GM18499 (cell line): Measurements from ENCODE around the gene SLC34A1.
A peak's percentile ranks its signal among the peaks of the same experiment; 100 is the strongest.
"Not testable (repeated sequence)": the region's sequence is repeated elsewhere in the genome, so short reads cannot be mapped to it uniquely, and the experiment has no call there.

Source experiments
- ATAC-seq: cut with Tn5 transposase; IDR thresholded peaks from one replicate; pipeline ENCODE4 v1.9.1; 2021; ENCODE audit warnings: moderate number of reproducible peaks; ENCODE audit not compliant: insufficient read depth, unreplicated experiment

The SLC34A1 gene

DNA sequence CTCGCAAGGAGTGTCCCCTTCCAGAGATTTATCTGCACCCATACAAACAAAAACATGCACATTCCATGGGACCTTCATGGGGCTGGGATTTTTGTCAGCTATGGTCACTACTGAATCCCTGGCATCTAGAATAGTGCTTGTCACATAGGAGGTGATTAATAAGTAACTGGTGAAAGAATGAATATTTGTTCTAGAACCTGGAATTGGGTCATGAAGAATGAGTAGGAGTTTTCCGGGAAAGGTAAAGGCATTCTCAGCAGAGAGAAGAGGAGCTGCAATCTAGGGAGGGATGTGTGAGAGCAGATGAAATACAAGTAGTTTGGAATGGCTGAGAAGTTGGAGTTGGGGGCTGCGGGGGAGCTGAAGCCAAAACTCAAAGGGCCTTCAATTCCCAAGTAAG, 30.0 kb upstream of the SLC34A1 start:
- ATAC-seq = no peak

DNA sequence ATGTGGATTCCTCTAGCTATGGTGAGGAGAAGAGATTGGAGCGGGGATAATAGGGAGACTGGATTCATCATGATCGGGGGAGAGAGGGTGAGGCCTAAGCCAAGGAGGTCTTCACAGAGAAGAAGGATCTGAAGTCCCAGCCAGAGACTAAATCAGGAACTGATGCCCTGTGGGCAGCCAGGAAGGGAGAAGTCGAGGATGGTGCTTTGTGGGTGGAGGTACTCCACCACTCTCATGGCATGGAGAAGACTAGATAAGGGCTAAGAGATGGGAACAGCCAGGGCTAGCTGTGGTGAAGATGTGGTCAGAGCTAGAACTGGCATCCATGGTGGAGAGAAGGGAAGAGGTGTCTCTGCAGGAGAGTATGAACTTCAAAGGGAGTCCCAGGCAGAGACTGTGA, 29.5 kb upstream of the SLC34A1 start:
- no peak for ATAC-seq

GRCh38 chr5:177355162-177355867, 28.9 kb upstream of the SLC34A1 start:
- ATAC-seq = no peak

GRCh38 chr5:177355868-177356168, 28.4 kb upstream of the SLC34A1 start:
- no peak for ATAC-seq

DNA sequence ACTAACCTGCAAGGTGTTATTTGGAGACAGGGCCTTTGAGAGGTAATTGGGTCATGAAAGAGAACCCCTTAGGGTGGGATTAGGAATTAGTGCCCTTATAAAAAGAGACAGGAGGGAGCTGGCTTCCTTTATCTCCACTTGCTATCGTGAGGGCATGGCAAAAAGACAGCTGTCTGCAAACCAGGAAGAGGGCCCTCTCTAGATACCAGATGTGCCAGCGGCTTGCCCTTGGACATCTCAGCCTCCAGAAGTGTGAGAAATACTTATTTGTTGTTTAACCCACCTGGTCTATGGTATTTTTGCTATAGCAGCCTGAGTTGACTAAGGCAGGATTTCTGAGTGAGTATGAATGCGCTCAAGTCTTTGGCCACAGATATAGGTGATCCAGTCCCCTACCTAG, 27.5 kb upstream of the SLC34A1 start:
- no peak for ATAC-seq

DNA sequence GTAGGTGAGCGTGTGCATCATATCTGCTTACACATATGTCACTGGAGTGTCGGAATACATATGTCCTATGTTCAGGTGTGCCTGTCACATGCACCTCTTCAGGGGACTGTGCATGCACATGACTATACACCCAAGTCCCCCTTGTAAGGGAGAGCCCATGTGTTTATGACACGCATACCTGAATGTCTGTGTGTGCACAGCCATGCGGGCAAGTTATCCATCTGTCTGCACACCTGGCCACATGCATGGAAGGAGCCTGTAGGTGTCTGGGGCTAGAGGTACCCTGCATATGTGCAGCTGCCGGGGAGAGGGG, 27.1 kb upstream of the SLC34A1 start:
- no peak for ATAC-seq

DNA sequence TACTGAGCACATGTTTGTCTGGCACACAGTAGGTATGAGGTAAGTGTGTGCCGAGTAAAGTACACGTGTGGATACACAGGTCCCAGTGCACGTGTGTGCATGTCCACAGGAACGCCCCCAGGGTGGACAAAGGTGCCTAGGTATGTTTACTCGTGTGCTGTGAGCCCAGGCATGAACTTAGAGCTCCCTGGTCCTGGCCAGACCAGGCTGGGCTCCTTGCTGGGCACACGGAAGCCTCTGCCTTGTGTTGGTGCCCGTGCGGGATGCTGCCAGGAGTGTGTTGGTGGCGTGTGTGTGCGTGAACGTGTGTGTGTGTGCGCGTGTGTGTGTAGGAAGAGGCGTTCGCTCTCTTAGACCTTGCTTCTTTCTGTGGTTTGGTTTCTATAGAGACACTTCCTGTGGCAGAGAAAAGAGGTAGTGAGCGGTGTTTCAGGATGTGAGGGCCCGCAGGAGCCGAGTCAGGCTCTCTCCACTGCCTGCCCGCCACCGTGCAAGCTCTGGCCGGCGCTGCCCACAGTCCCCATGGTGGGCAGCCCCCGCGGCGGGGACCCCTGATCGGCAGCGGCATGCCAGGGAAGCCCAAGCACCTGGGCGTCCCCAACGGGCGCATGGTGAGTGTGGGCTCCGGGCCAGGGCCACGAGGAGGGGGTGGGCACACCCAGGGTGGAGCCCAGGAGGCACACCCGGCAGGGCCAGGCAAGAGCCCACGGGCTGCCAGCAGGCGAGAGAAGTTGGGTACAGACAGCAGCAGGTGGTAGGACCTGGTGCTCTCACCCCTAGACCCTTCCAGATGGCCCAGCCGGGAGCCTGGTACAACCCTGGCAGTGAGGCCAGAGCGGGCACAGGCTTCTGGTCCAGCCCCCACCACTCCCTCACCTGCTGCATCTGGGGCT, 26.5 kb upstream of the SLC34A1 start, which contains the start of gene RGS14:
Gene RGS14, plus strand, starts transcription at position 466 of the 893 bp plus-strand sequence. Its CDS starts 101 bp downstream, at position 567.
- ATAC-seq = peak; percentile 72

DNA sequence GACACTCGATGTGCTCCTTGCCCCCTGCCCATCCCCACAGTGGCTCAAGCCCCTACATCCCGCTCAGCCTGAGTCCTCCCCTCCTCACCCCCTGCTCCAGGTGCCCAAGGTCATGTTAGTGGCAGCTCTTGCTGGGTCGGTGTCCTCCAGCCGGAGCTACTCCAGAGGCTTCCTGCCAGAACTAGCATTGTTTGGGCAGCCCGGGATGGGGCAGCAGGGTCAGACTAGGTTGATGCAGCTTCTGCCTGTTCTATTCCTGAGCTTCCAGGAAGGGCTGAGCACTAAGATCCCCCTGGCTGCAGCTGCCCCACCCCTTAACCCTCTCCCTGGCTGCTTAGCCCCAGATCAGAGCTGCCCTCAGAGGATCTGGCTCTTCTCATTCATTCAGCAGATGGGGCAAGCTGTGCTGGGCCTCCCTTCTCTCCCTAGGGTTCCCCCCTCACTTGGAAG, 25.8 kb upstream of the SLC34A1 start:
- ATAC-seq = no peak

DNA sequence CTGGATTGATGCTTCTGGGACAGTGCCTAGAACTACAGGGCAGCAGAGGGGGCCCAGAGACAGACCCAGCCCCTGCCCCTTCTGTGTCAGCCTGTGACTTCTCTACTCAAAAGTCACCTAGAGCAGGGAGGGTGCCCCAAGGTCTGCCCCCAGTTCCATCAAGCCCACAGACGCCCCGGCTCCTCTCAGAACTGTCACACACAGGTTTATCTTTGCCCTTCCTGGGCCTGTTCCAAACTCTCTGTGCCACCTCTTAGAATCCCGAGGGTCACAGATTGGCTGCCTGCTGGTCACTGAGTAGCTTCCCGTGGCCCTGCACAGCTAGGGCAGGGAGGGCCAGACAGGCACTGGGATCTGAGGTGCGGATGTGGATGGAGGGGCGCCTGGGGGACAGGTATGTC, 24.8 kb upstream of the SLC34A1 start:
- ATAC-seq = no peak

DNA sequence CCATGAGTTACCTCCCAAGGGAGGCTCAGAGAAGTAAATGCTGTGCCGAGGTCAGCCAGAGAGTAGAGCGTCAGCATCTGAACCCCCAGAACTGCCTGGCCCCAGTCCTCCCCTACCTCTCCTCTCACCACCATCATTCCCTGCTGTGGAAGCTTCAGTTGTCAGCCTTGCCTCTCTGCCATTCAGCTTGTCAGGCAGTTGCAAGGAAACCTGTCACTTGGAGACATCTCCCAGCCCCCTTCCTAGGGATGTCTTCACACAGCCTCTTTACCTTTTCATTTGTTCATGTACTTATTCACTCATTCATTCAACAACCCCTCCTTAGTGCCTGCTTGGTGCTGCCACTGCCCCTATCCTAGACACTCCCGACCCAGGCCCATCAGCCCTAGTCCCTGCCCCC, 24.4 kb upstream of the SLC34A1 start:
- no peak for ATAC-seq

GRCh38 chr5:177360740-177361139, 23.5 kb upstream of the SLC34A1 start:
- ATAC-seq = not testable (repeated sequence)

- ATAC-seq = no peak
Measured at GRCh38 chr5:177361418-177362291, 22.6 kb upstream of the SLC34A1 start.

GRCh38 chr5:177362292-177362609, 22.0 kb upstream of the SLC34A1 start:
- no peak for ATAC-seq

GRCh38 chr5:177362610-177363507, 21.4 kb upstream of the SLC34A1 start:
- no peak for ATAC-seq

- ATAC-seq = no peak
Measured at GRCh38 chr5:177363565-177363964, 20.7 kb upstream of the SLC34A1 start.

DNA sequence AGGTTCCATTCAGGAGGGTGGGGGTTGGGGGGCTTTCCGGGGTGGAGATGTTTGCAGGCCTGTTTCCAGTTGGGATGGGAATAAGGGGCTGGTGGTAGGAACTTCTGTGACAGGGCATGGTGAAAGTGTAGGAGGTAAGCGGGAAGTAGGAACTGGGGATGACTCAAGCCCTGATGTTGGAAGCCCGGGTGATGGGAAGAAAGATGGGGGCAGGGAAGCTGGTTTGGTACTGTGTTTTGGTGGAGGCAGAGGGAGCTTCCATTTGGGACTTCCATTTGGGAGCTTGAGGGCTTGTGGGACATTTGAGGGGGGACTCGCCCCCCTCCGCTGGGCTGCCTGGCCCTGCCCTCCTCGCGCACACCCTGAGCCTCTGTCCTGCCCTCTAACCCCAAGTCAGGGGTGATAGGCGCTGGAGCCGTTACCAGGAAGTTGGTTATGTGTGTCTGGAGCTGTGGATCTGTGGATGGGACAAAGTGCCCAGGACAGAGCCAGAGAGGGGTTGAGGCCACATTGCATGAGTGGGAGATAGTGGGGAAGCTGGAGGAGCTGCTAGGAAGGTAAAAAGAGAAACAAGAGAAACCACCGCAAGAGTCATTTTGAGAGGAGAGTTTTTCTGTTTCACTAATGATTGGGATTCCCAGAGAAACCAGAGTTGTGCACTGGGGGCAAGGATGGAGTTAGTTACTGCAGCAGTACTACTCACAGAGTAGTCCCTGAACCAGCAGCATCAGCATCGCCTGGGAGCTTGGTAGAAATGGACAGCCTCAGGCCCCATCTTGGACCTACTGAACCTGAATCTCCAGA, 19.9 kb upstream of the SLC34A1 start:
- no peak for ATAC-seq

DNA sequence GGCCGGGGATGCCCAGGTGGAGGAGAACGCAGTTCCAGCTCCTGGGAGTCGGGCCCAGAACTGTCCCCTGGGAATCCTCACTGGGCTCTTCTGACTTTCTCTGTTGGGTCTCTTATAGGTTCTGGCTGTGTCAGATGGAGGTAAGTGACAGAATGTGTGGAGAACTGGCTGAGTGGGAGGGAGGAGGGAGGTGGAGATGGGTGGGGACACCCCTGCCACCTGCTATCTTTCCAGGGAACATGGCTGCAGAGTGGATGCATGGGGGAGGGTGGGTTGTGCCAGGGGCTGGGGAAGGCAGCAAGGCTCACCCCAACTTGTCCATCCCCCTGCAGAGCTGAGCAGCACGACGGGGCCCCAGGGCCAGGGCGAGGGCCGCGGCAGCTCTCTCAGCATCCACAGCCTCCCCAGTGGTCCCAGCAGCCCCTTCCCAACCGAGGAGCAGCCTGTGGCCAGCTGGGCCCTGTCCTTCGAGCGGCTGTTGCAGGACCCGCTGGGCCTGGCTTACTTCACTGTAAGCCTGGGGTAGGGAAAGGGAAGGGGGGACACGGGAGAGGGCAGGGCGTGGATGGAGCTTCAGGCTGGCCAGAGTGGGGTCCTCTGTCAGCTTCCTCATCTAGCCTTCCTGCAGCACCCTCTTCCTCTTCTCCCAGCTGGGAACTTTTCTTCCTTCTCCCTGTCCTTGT, 18.2 kb upstream of the SLC34A1 start:
- no peak for ATAC-seq

GRCh38 chr5:177366528-177367322, 17.5 kb upstream of the SLC34A1 start:
- no peak for ATAC-seq
